GM19351 (cell line): ENCODE results near the gene PLXNA2.

Experiments
- ATAC-seq: cut with Tn5 transposase; IDR thresholded peaks from one replicate; pipeline ENCODE4 v1.9.1; 2021; ENCODE audit warnings: mild to moderate bottlenecking, moderate library complexity; ENCODE audit not compliant: unreplicated experiment

PLXNA2 gene

GRCh38 chr1:208242941-208243526 lies 1.1 kb downstream of the PLXNA2 start:
- ATAC-seq, result no peak

GRCh38 chr1:208242146-208242545 lies 2.0 kb downstream of the PLXNA2 start:
- no peak for ATAC-seq

GRCh38 chr1:208241512-208241911 lies 2.7 kb downstream of the PLXNA2 start:
- ATAC-seq, result no peak

GRCh38 chr1:208240662-208241355 lies 3.4 kb downstream of the PLXNA2 start:
- ATAC-seq, result no peak

- ATAC-seq, result no peak
These were observed 4.5 kb downstream of the PLXNA2 start for GRCh38 chr1:208239473-208240381.

- peak; percentile 44 for ATAC-seq
These were observed 5.3 kb downstream of the PLXNA2 start for GRCh38 chr1:208238710-208239472.

GRCh38 chr1:208237241-208237640 lies 6.9 kb downstream of the PLXNA2 start:
- no peak for ATAC-seq

- ATAC-seq, result peak; percentile 66
These were observed 8.0 kb downstream of the PLXNA2 start for GRCh38 chr1:208235982-208236761.

- ATAC-seq, result no peak
These were observed 8.7 kb downstream of the PLXNA2 start for GRCh38 chr1:208235356-208235981.

GRCh38 chr1:208234721-208235120 lies 9.5 kb downstream of the PLXNA2 start:
- ATAC-seq, result no peak

- no peak for ATAC-seq
These were observed 10.2 kb downstream of the PLXNA2 start for GRCh38 chr1:208233978-208234377.

- no peak for ATAC-seq
These were observed 10.6 kb downstream of the PLXNA2 start for GRCh38 chr1:208233546-208233945.

GRCh38 chr1:208232662-208233038 lies 11.5 kb downstream of the PLXNA2 start:
- no peak for ATAC-seq

GRCh38 chr1:208231881-208232661 lies 12.1 kb downstream of the PLXNA2 start:
- no peak for ATAC-seq

GRCh38 chr1:208230668-208231529 lies 13.3 kb downstream of the PLXNA2 start:
- ATAC-seq, result no peak

- ATAC-seq, result no peak
These were observed 15.6 kb downstream of the PLXNA2 start for GRCh38 chr1:208228550-208228949.

GRCh38 chr1:208228026-208228425 lies 16.2 kb downstream of the PLXNA2 start:
- no peak for ATAC-seq

GRCh38 chr1:208227366-208227765 lies 16.8 kb downstream of the PLXNA2 start:
- no peak for ATAC-seq
